HG03521 (cell line): ENCODE results near the gene LRCH3.

ENCODE experiments used
- ATAC-seq: cut with Tn5 transposase; IDR thresholded peaks from one replicate; pipeline ENCODE4 v1.9.1; 2021; ENCODE audit warnings: mild to moderate bottlenecking, moderate library complexity; ENCODE audit not compliant: unreplicated experiment

The LRCH3 gene

DNA sequence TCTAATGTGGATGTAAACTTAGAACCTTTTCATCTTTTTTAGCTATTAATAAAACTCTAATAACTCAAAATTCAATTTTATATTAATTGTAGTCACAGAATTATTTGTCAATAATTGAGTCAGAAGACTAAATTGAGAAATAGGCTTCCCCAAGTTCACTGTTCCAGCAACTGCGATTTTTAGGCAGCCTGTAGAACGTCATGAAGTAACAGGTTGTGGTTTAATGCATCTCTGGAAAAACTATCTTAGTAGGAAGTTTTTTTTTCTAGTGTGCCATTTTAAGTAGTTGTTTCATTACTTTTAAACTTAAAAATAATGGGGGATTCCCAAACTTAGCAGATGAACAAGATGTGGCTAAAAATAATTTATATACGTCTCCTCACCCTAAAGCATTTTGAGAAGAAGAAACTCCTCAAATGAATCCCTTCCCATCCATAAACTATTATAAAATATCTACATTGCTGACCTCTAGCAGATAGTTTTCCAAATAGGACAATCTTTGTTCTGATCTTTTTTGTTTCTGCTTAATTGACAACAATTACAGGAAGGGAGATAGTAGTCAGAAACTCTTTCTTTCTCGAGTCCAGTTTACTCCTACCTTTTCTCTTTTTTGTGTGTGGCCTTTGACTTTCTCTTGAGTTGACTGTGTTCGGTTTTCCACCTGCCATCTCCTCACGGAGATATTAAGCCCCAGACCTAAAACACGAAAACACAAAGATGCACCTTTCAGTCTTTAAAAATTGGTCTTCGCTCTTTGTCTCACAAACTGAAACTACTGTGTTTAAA, 43.1 kb downstream of the LRCH3 start:
- ATAC-seq, result no peak

DNA sequence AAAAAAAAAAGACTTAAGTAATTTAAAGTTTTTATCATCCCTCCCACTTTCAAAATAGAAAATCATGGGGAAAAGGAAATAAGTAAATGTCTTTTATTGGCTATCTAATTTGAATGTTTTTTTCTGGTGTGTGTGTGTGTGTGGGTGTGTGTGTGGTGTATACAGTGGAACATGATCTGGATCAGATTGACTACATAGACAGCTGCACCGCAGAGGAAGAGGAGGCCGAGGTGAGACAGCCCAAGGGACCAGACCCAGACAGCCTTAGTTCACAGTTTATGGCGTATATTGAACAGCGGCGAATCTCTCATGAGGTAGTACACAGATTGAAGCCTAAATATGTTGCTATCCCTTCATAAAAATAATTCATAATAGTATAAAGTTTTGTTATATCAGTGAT, 44.5 kb downstream of the LRCH3 start:
- no peak for ATAC-seq

DNA sequence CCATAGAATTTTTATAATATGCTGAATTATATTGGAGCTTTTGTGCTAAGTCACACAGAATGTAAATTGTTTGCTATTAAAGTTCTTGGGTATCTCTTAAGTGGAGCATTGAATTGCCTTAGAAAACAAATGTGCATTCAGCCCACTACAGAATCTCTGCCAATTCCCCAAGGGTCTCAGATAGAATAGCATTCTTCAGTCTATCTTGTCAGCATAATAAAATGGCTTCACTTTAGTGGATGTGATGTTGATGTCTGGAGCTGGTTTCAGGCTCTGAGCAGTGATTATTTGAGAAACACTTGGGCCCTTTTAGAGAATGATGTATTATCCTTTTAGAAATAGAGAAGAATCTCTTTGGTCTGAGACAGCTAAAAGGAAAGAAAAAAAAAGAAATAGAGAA, 45.2 kb downstream of the LRCH3 start:
- ATAC-seq, result no peak

DNA sequence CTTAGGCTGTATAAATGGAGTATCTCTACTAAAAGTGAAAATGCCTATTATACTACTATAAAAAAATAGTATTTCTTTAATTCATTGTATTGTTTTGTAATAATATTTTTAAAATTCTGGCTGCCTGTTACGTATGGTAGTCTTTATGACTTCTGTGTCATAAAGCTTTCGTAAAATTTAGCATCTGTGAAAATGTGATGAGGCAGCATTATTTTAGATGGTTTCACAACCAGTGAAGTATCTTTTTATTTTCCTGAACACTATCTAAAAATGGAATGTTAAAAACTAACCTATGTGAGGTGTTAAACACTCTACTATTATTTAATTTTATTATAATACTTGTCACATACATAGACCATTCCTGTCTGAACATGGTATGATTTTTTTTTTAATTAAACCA, 46.2 kb downstream of the LRCH3 start:
- no peak for ATAC-seq

DNA sequence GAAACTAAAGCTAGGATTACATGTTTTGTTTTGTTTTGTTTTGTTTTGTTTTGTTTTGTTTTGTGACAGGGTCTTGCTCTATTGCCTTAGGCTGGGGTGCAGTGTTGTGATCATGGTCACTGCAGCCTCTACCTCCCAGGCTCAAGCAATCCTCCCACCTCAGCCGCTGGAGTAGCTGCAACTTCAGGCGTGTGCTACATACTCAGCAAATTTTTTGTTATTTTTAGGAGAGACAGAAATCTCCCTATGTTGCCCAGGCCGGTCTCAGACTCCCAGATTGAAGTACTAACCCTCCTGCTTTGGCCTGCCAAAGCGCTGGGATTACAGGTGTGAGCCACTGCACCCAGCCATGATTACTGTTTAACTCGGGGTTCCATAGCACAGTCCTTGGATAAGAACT, 50.7 kb downstream of the LRCH3 start:
- ATAC-seq, result no peak

DNA sequence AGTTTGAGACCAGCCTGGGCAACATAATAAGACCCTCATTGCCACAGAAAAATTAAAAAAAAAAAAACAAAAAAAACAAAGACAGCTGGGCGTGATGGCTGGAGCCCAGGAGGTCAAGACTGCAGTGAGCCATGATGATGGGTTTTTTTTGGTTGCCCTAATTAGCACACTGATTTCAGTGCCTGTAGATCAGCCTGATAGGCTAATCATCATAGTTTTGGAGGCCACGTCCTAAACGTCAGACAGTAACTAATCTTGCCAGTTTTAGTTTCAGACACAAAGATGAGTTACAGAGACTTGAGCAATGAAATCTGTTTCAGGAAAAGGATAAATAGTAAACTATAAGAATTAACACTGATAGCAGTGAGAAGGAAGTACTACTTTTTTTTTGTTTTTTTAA, 55.4 kb downstream of the LRCH3 start:
- ATAC-seq, result no peak

DNA sequence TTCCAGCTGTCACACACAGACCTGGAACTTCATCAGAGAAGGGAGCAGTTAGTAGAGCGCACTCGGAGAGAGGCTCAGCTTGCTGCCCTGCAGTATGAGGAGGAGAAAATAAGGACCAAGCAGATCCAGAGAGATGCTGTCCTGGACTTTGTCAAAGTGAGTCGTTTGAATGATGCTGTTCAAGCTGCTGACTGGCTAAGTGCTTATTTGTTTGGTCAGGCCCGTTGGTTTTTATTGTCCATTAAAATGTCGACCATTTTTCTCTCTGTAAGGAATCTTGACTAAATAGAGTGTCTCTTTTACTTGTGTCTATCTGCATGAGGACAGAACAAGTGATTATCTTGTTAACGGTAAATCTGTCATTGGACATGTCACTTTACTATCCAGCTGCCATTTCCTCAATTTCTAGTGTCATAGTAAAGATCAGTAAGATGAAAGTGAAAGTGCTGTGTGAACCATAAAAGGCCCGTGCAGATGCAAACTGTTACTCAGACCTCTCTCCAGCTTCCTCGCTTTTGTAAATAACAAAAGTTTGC, 56.9 kb downstream of the LRCH3 start:
- ATAC-seq, result peak; percentile 57

DNA sequence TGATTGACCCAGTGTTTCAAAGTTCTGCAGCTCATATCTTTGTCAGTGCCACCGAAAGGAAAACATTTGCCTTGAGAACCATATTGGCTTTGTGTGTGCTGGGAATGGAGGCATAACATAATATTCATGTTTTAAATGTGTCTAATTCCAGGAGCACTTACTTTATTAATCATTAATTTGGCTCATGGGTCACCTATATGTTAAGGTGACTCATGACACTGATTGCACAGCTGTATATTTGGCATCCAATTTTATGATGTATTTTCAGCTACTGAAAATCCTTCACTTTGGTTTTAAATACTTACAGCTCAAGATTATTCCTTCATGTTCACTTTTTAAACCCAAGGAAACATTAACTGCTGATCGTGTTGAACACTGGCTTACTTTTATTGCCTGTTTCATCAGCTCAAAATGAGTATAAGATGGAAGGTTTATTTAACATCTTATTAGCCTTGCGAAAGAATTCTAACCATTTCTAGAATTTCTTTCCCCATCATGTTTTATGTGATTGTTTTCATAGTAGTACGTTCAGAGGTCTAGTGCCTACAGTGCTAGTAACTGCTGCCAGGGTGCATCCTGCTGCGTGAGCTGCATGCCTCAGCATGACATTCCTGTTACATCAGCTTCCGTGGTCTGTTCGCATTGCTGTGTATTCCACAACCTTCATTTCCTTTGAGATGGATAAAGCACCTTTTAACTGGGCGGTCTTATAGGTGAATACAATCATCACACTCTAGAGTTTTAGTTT, 63.7 kb downstream of the LRCH3 start:
- ATAC-seq, result no peak

DNA sequence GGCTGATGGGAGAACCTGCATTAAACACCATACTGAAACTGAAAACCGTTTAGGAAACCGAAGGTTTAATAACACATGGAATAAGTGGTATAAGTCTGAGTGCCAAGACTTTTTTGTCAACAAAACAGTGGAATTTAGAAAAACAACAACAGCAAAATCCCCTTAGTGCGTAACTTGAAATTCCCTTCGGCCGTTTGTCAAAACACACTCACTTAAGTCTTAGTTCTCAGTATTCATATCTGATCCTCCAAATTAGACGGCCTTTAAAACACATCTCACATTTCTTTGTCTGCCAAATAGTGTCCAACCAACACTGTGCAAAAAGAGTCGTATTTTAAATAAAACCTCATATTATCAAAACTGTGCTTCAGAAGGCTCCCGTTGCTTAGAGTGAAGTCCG, 64.5 kb downstream of the LRCH3 start:
- ATAC-seq, result no peak

DNA sequence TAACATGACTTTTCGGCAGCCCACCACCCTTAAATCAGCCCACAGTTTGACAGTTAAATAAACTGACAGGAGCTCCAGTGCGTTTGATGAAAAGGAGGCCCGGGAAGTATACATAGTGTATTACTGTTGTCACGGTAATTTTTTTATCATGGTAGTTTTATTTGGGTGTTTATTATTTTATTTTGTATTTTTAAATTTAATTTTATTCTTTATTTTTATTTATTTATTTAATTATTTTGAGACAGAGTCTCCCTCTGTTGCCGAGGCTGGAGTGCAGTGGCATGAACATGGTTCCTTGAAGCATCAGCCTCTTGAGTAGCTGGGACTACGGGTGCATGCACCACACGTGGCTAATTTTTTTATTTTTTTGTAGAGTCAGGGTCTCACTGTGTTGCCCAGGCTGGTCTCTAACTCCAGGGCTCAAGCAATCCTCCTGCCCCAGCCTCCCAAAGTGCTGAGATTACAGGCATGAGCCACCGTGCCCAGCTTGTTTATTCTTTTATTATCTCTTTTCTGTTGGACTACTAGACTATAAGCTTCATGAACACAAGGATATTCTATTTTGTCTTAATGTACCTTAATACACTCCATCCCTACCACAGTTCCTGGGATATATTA, 65.3 kb downstream of the LRCH3 start:
- no peak for ATAC-seq

DNA sequence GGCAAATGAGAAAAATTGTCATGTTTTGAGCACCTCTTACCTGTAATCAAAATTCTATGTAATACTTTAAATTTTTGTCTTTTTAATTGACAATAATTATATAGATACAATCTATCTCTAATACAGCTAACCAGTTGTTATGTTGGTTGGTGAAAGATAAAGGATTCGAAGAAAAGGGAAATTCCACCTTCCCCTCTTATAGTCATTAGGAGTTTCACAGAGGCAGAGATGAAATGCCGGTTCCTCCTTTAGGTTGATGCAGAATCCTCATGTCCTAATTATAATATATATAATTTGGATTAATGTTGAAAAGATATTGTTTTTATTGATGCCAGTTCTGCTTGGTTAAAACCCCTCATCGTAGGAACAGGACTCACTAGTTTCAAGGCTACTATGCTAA, 67.1 kb downstream of the LRCH3 start:
- no peak for ATAC-seq

DNA sequence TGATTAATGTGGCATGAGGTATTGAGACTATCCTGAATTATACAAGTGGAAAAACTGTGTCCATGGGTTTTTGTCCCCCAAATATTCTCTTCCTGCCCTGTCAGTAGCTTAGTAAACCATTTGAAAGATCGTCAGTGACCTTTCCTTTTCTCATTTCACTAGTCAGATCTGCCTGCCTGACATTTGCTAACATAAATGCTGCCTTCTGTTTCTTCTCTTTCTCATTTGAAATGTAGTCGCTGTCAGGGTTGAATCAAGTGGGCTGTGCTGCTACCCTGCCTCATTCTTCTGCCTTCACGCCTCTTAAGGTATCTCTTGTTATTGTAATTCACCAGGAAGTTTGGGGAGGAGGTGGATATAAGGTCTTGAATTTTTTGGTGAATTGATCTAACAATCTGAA, 67.5 kb downstream of the LRCH3 start:
- ATAC-seq, result no peak

DNA sequence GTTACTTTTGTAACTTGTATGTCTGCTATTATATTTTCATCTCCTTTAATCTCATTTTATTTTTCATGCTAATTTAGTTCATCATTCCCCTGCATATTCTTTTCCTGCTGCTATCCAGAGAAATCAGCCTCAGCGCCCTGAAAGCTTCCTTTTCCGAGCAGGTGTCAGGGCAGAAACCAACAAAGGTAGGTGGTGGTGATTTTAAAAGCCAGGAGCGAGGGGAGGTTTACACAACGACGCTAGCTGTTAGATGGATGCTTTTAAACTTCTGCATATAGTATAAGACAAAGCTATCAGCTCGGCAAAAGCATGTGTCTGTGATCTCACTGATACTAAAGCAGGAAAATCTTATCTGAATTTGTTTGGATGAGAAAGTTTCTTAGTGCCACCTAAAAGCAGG, 75.0 kb downstream of the LRCH3 start:
- no peak for ATAC-seq

DNA sequence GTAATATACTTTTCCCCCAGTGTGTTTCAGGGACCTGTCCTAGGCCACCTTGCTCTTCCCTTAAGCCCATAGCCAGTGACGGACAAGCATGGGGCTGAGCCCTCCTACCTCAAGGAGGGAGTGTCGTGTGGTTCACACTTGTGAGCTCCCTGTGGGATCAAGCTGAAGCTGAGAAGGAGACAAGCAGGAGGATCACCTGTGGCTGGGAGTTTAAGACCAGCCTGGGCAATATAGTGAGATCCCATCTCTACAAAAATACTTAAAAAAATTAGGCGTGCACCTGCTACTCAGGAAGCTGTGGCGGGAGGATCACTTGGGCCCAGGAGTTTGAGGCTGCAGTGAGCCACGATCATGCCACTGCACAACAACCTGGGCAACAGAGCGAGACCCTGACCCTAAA, 82.3 kb downstream of the LRCH3 start:
- no peak for ATAC-seq

DNA sequence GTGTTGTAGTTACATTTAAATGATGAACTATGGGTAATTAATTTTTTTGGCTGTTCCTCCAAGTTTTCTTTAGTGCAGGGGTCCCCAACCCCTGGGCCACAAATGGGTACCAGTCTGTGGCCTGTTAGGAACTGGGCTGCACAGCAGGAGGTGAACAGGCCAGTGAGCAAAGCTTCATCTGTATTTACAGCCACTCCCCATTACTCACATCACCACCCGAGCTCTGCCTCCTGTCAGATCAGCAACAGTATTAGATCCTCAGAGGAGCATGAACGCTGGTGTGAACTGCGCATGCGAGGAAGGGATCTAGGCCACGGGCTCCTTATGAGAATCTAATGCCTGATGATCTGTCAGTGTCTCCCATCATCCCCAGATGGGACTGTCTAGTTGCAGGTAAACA, 83.0 kb downstream of the LRCH3 start:
- ATAC-seq, result no peak

DNA sequence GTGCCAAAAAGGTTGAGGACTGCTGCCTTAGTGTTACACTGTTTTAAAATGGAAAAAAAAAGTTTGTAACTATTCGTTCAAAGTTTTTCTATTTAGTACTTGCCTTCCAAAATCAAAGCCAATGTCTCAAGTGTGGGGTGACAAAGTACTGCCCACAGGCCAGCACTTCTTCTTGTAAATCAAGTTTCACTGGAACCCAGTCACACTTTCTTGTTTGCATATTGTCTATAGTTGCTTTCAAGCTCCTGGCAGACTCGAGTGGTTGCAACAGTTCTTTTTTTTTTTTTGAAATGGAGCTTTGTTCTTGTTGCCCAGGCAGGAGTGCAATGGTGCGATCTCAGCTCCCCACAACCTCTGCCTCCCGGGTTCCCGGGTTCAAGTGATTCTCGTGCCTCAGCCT, 83.6 kb downstream of the LRCH3 start:
- ATAC-seq, result no peak

DNA sequence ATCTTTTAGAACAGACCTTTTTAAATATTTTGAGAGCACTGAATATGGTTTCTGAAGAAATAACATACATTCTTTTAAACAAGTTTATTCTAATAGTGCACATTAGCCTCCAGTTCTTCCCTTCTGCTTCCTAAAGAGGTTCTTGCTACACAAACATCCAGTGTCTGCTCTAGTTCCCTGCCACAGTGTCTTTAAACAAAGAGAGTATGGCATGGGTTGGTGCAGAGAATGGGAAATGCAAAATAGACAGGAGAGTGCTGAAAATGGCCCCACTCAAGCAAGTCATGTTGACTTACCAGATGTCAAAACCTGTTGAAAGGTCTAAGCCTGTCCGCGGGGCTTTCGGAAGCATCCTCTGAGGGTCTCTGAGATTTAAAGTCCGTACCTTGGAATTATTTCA, 86.8 kb downstream of the LRCH3 start:
- no peak for ATAC-seq

DNA sequence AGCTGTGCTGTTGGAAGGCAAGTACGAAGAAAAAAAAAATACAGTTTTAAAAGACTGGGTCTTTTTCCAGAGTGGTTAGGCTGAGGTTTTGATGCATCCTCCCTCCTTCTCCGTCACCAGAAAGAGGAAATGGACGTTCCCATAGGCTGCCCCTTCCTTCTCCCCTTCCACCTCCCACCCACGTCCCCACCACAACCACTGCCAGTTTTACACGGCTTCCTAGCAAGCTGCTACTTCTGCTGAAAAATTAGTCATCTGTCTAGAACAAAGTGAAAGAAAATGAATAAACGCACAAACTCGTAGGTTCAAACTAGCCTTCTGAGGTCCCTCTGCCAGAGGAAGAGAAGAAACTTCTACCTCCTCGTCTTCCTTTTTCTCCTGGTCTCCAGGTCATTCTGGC, 87.4 kb downstream of the LRCH3 start:
- no peak for ATAC-seq

DNA sequence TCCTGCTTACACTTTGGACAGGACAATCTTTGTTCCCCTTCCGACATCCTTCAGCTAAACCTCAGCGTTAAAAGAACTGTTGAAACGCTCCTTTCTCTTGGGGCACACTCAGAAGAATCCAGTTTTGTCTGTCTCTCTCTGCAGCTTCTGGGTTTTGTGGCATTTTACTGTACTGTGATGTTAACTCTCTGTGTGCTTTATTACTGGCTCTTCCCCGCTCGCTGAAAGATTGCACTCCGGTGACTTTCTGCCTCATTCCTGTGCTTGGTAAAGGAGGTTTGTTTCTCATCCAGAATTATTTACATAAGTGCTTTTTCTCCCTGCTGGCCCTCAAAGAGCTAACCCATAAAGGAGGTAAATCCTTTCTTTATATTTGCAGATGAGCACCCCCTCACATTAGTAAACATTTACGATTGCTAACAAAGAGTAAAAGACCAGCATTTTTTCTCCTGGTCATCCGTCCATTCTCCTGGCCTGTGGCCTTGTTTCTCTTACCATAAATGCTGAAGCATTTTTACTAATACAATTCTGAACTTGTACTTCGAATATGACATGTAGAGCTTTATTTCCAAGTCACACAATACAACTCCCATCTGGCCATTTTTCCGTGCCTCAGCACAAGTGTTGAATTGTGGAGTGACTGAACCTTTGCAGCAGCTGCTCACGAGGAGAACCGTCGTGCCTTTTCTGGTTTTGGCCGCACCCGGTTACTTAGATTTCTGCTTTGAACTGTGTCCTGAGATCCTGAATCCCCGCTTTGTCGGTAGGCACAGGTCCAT, 89.6 kb downstream of the LRCH3 start:
- no peak for ATAC-seq

DNA sequence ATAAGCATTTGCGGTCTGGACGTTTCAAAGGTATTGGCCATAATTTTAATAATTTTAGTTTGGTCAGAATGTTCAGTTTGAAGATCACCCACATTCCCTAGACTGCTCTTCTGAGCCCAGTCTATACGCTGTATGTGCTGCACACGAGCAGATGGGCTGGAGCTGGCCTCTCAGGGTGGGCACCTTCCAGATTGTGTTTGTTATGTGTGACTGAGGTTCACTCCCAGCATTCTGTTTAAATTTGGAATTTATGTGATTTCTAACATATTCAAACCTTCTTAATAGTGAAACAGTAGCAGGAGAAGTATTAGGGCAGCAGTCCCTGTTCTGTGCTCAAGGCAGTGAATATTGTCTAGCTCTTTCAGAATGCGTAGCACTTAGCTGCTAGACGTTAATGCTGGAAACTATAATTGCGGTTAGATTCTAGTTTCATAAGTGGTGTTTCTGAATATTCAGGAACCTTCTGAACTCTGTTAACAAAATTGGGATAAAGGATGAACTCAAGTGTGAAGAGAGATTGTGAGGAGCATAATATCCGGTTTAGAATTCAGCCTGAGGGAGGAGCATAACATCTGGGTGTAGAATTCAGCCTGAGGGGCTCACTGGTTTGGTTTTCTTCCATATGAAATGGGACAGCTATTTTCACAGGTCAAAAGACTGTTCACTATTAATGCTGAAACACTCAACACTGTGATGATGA, 90.4 kb downstream of the LRCH3 start:
- no peak for ATAC-seq

DNA sequence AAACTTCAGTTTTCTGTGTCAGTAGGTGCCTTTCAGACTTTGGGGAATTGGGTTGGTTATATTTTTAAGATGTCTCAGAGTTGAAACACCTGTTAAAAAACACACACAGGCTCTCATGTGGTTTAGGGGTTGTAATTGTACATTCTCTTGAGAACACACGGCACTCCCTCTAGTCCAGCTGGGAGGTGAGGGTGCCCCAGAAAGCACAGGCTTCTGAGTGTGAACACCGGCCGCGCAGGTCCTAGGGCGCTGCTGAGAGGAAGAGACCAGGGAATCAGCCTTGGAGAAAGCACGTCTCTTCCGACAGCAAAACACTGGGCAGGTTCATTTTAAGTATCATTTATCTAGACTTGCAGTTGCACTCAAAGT, 90.9 kb downstream of the LRCH3 start:
- no peak for ATAC-seq
